GM18517 (cell line): Measurements from ENCODE around the gene KCTD20.
"Not testable (repeated sequence)": the region's sequence is repeated elsewhere in the genome, so short reads cannot be mapped to it uniquely, and the experiment has no call there.

Experiments
- ATAC-seq: cut with Tn5 transposase; IDR thresholded peaks from one replicate; pipeline ENCODE4 v1.9.1; 2021; ENCODE audit warnings: mild to moderate bottlenecking, moderate library complexity; ENCODE audit not compliant: unreplicated experiment

KCTD20 gene

DNA sequence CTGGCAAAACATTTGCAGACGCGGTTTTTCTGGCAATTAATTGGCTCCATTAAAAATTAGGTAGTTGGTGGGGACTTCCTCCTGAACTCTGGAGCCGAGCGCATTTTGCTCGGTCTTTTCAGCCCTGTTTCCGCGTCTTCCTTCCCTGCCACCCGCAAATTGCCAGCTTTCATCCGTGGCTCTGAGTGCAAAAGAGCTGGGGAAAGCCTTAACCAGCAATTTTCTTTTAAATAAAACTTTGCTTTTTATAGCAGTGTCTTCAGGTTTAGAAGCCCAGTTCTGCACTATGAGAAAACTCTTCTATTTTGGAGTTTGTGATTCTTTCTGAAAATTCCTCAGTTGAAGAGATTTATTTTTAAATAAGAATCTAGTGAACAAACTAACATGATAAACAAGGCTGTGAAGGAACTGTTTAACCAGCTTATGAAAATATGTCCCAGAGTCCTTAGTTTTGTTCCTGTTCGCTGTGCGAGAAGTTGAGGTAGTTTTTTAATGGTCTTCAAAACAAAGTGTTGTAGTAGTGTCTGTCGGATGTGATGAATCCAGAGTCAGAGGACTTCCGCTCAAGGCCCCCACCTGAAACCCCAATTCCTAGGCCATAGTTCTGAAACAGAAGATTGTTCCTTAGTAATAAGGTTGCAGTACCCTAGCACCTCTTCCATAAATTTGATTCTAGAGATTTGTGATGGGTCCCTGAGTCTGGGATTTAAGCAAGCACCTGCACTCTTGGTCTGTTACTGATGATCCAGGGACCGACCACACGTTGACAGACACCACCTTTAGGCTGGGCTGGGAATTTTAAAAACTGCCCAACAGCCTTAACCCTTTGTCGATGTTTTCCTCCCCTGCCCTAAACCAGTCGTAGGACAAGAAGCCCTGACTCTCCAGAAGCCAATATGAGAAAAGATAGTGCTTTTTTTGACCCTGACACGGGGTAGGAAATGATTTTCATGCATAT lies 950 bp downstream of the KCTD20 start:
- ATAC-seq, result no peak

DNA sequence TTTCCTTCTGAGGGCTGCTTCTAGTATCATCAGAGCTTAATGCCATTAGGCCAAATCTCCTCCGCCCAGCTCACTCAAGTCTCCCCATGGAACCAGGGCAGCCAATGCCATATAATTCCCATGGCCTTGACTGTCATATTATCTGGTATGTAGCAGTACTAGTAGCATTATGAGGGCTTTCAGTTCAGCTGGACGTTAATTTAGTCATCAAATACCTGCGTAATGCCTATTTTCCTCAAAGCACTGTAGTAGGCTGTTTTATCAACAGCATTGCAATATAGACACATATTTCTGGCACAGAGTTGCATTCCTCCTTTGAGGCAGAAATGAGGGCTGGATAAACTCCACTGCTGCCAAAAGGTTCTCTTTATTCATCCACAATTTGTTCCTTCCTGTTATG lies 1.7 kb downstream of the KCTD20 start:
- ATAC-seq, result no peak

GRCh38 chr6:36445621-36446020 lies 2.8 kb downstream of the KCTD20 start:
- no peak for ATAC-seq

- not testable (repeated sequence) for ATAC-seq
These were observed 6.4 kb downstream of the KCTD20 start for GRCh38 chr6:36449173-36449572.

GRCh38 chr6:36452897-36453296 lies 10.1 kb downstream of the KCTD20 start:
- ATAC-seq, result not testable (repeated sequence)

DNA sequence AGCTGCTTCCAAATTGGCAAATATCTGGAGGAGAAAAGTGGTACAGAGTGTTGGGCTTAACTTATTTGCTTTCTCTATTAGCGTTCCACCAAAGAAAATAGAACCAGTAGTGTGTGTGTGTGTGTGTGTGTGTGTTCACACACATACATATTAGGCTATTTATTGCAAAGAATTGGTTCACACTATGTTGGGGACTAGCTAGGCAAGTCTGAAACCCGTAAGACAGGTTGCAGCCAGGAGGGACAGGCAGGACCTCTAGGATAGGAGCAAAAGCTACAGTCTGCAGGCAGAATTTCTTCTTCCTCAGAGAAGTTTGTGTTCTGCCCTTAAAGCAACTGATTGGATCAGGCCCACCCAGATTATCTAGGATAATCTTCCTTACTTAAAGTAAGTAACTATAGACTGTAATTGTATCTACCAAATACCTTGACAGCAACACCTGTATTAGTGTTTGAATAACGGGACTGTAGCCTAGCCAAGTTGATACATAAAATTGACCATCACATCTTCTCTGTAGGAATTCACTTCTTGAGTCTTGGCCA lies 12.8 kb downstream of the KCTD20 start:
- ATAC-seq, result no peak

GRCh38 chr6:36459501-36459900 lies 16.7 kb downstream of the KCTD20 start:
- no peak for ATAC-seq

DNA sequence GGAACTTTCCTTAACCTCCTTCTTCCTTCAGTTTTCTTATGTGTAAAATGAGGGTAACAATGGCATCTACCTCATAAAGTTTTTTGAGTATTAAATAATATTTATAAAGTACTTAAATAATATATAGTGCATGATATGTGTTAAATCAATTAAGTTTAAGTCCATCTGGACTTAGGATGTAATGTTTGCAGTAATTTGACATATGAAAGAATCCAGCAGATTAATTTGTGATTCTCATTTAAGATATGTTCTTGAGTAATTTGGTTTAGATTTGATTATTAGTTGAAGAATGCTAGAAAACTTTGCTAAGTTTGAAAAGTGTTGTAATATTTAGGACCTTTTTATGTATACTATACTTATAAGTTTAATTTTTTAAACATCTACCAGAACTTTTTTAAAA lies 18.1 kb downstream of the KCTD20 start:
- ATAC-seq, result no peak

- no peak for ATAC-seq
These were observed 18.8 kb downstream of the KCTD20 start for GRCh38 chr6:36461646-36462045.

DNA sequence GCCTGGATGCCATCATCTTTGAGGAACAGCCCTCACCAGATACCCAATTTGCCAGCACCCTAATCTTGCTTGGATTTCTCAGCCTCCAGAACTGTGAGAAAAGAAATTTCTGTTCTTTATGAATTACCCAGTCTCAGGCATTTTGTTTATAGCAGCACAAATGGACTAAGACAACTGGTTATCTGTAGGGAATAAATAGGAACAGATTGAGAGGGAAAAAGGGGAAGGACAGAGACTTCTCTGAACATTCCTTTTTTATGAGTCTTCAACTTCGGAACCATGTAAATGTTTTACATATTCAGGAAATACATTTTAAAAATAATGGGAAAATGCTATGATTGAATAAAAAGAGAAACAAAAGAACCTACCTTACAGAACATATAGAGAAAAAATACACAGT lies 20.9 kb downstream of the KCTD20 start:
- ATAC-seq, result no peak

- no peak for ATAC-seq
These were observed 21.4 kb downstream of the KCTD20 start for GRCh38 chr6:36464233-36464632.

DNA sequence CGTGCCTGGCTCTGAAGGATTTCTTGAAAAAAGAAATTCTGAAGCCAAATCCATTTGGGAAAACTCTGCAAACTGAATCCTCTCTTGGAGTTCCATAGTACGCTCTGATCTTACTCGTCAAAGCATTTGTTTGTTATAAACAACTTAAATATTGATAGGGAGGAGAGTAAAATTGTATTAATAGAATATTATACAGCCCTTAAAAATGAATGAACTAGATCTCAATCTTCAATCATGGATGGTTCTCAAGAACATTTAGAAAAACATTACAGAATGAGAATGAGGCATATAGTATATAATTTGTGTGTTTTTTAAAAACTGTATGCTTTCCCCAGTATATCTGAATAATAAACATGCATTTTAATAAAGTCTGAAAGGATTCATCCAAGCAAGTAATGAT lies 24.8 kb downstream of the KCTD20 start:
- ATAC-seq, result no peak

GRCh38 chr6:36469148-36469661 lies 26.4 kb downstream of the KCTD20 start:
- no peak for ATAC-seq

GRCh38 chr6:36469946-36470345 lies 27.1 kb downstream of the KCTD20 start:
- no peak for ATAC-seq

- ATAC-seq, result no peak
These were observed 35.3 kb downstream of the KCTD20 start for GRCh38 chr6:36478051-36478526.

- ATAC-seq, result no peak
These were observed 36.5 kb downstream of the KCTD20 start for GRCh38 chr6:36479256-36479655.

- ATAC-seq, result not testable (repeated sequence)
These were observed 40.5 kb downstream of the KCTD20 start for GRCh38 chr6:36483326-36483725.

- ATAC-seq, result no peak
These were observed 41.9 kb downstream of the KCTD20 start for GRCh38 chr6:36484736-36485135.

DNA sequence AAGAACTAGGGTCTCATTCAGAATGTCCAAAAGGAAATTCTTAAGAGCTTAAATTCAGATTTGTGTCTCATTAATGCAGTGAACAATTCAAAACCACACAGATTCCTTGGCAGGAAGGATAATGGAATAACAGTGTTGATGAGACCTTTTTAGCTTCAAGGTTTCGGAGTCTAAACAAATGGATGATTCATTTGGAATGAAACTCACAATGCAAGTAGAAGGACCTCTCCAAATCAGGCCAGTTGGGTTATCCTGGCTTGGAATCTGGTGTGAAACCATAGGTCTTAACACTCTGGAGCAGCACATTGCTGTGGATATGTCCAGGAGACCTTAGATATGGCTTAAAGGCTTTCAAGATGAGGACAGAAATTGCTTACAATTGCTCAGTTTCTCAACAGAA lies 44.9 kb downstream of the KCTD20 start:
- no peak for ATAC-seq

DNA sequence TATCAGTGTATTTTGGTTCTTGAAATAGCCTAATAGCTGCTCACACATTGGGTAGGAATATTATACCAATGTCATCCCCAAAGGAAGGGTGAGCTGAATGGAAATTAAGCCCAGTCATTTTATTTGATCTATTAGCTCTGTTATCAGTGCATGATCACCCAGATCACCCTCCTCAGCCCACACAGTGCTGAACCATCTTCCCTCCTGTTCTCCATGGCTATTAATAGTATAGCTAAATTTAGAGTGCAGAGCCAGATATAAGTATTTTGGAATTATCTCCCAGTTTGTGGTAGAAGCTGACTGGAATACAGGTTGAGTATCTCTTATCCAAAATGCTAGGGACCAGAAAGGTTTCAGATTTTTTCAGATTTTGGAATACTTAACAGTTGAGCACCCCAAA lies 45.4 kb downstream of the KCTD20 start:
- no peak for ATAC-seq

DNA sequence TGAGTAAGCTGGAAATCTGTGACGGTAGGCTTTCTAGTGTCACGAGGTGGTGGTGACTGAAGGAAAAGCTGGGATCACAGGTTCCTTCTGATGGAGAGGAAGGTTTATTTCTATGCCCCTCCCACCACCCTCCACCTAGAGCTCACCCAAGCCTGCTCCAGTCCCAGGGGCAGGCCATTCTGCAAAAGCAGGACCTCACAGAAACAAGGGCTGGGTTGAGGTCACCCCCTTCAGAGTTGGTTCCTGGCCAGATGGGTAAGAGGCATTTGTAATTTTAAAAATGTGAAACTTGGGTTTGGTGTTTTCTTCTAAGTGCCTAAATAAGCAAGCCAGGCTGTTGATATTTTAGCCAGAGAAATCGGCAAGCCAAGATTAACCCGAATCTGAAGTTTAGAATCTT lies 46.6 kb downstream of the KCTD20 start:
- no peak for ATAC-seq

- ATAC-seq, result no peak
These were observed 48.7 kb downstream of the KCTD20 start for GRCh38 chr6:36491378-36491965.
